KBM-7 (cell line): Measurements from ENCODE around the gene GUCY2F.

Experiments used
- DNase-seq: peaks from one replicate; pipeline ENCODE4 v3.0.0-alpha.2; 2015
- in situ Hi-C: fragments of 300-500 bp; cut with MboI; formaldehyde crosslinking; loops from 2 replicates; pipeline ENCODE4 v1.14.3; 2020; ENCODE audit warnings: low sequenced_read_pairs, low pct_unique_long_range_greater_than_20kb, mixed read lengths

GUCY2F gene

GRCh38 chrX:109351557-109351956 is 130.3 kb downstream of the GUCY2F start:
- in situ Hi-C loops: no loop called here
- no peak for DNase-seq

- in situ Hi-C loops: no loop called here
- no peak for DNase-seq
These were observed 131.3 kb downstream of the GUCY2F start for GRCh38 chrX:109350551-109350950.

DNA sequence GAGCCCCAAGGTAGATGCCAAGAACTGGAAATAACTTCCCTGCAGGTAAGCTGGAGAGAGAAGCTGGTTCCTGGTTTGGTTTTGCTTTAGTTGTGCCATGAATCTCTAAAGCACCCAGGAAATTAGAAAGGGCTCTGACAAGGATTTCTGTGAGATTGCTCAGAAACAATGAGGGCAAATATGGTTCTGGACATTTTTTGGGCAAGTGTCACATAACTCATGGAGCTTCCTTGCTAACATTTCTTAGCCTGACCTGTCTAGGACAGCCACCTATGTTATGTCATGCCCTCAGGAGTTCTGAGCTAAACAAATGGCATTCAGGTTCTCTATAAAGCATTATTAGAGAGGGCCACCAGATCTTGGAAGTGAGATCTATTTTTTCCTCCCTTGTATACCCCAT is 131.8 kb downstream of the GUCY2F start:
- in situ Hi-C loops: no loop called here
- DNase-seq: no peak

DNA sequence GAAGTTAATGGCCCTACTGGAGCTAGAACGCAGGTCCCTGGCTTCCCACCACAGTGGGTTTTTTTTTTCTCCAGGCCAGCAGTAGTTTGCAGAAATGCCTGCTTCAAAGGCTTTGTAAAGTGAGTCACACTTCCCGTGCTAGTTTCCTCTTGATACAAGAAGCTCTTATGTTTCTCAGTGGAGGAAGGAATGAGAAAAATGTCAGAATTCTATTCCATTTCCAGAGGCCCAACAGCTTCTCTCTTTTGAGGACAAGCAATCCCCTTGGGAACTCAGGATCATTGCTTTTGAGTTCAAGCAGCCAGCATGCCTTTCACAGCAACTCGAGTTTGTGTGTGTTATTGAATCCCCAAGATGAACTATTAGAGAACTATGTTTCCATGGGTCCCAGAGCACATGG is 134.3 kb downstream of the GUCY2F start:
- DNase-seq: no peak
- in situ Hi-C loops: no loop called here

DNA sequence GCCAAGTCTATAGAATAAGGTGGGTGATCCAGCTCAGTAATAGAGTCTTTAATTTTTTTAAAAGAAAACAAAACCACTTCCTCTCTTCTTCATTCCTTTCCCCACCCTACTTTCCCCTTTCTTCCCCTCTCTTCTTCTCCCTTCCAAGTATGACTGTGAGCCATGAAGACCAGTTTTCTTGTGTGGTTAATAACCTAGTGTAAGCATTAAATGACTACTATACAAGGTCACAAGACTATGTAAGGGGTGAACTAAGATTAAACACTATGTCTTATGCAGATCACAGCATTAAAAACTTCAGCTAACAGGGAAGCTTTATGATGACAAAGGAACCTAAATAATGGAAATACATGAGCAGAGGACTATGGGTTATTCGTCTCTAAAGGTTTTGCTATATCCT is 135.4 kb downstream of the GUCY2F start:
- no peak for DNase-seq
- in situ Hi-C loops: no loop called here

GRCh38 chrX:109345856-109346255 is 136.0 kb downstream of the GUCY2F start:
- DNase-seq: no peak
- in situ Hi-C loops: no loop called here

- in situ Hi-C loops: no loop called here
- no peak for DNase-seq
These were observed 137.2 kb downstream of the GUCY2F start for GRCh38 chrX:109344678-109345077.

GRCh38 chrX:109344101-109344500 is 137.8 kb downstream of the GUCY2F start:
- in situ Hi-C loops: no loop called here
- DNase-seq: no peak

- DNase-seq: no peak
- in situ Hi-C loops: no loop called here
These were observed 138.2 kb downstream of the GUCY2F start for GRCh38 chrX:109343671-109344070.

- DNase-seq: no peak
- in situ Hi-C loops: no loop called here
These were observed 145.7 kb downstream of the GUCY2F start for GRCh38 chrX:109336141-109336540.

GRCh38 chrX:109327251-109327650 is 154.6 kb downstream of the GUCY2F start:
- DNase-seq: no peak
- in situ Hi-C loops: no loop called here
